Sigmoid colon (tissue), 7 donors: ENCODE results near the gene TBC1D23. TPM values are rescaled to one million over a fixed set of nuclear protein-coding genes. Genes with fewer than 3 reads are reported as not detected.

Experiments
- DNase-seq: peaks from one replicate; pipeline ENCODE4 v3.0.0-alpha.2; 2019
- H3K27ac ChIP-seq, 4 donors: fragments of 200-600 bp; sonication (generic); one replicate each; pipeline ENCODE4 v1.5.1; 2016 to 2019; ENCODE audit warnings: mild to moderate bottlenecking in 1 of 4
- H3K27me3 ChIP-seq, 3 donors: fragments of 200-600 bp; sonication (generic); one replicate each; pipeline ENCODE4 v1.5.1; 2019; ENCODE audit warnings: mild to moderate bottlenecking in 1 of 3
- H3K36me3 ChIP-seq, 4 donors: fragments of 200-600 bp; sonication (generic); one replicate each; pipeline ENCODE4 v1.5.1; 2016 to 2019
- H3K4me1 ChIP-seq, 4 donors: fragments of 200-600 bp; sonication (generic); one replicate each; pipeline ENCODE4 v1.5.1; 2017 to 2019
- H3K4me3 ChIP-seq, 4 donors: fragments of 200-600 bp; sonication (generic); one replicate each; pipeline ENCODE4 v1.5.1; 2017 to 2019; ENCODE audit warnings: mild to moderate bottlenecking in 2 of 4, moderate library complexity in 1 of 4
- H3K9me3 ChIP-seq, 4 donors: fragments of 200-600 bp in 3 of 4; sonication (generic) in 3 of 4; one replicate each; pipeline versions ENCODE4 v1.5.1 to v1.6.1; 2013 to 2019
- EP300 ChIP-seq, 4 donors: sonication (generic); formaldehyde crosslinking; IDR thresholded peaks; one replicate each; pipeline ENCODE4 v1.6.1; 2017; ENCODE audit warnings: antibody characterized with exemption in 4 of 4
- POLR2A ChIP-seq, 2 donors: fragments of 450-650 bp; IDR thresholded peaks; one replicate each; pipeline ENCODE4 v1.6.1; 2016; ENCODE audit warnings: antibody characterized with exemption in 2 of 2, mild to moderate bottlenecking in 2 of 2, moderate library complexity in 2 of 2
- POLR2AphosphoS5 ChIP-seq, 4 donors: sonication (generic); formaldehyde crosslinking; IDR thresholded peaks; one replicate each; pipeline ENCODE4 v1.6.1; 2017; ENCODE audit warnings: antibody characterized with exemption in 4 of 4
- WGBS, 2 donors: extraction: QIAGEN DNeasy Blood & Tissue Kit; methylation state at CpG; one replicate each; pipeline ENCODE4 v1.1.7; 2013; 5-methylcytosine and 5-hydroxymethylcytosine counted together
- intact Hi-C: fragments of 100-400 bp; cut with DNase I; formaldehyde crosslinking; loops from one replicate; pipeline ENCODE4 v1.15.1; 2023
- polyA plus RNA-seq, 3 donors: library from polyadenylated mRNA; stranded (reverse); fragments of 200-250 nt; gene quantifications; one replicate each; pipeline ENCODE4 v1.2.3, GENCODE V29; 2013
- total RNA-seq, 4 donors: library from RNA; depleted of rRNA; stranded (reverse); fragments of >200 nt; gene quantifications; one replicate each; pipeline ENCODE4 v1.1.0, GENCODE V29; 2016
- TF ChIP-seq, protein P1 (sequence below), 4 experiments: fragments of 450-650 bp in 3 of 4; fragments of 200-600 bp in 1 of 4; IDR thresholded peaks; one replicate each; pipeline ENCODE4 v1.5.1; 2016 to 2019; ENCODE audit warnings: antibody characterized with exemption in 4 of 4, mild to moderate bottlenecking in 3 of 4, moderate library complexity in 2 of 4
- donor health status: healthy with polysubstance abuse.
- donor health status: Bipolar disorder and iron deficiency.
- donor health status: healthy.

Gene TBC1D23
- total RNA-seq: 10 to 100 TPM; 31.3 to 34.9 (median 32.7) TPM
- polyA plus RNA-seq: 10 to 100 TPM; 16.0 to 28.9 (median 18.0) TPM

DNA sequence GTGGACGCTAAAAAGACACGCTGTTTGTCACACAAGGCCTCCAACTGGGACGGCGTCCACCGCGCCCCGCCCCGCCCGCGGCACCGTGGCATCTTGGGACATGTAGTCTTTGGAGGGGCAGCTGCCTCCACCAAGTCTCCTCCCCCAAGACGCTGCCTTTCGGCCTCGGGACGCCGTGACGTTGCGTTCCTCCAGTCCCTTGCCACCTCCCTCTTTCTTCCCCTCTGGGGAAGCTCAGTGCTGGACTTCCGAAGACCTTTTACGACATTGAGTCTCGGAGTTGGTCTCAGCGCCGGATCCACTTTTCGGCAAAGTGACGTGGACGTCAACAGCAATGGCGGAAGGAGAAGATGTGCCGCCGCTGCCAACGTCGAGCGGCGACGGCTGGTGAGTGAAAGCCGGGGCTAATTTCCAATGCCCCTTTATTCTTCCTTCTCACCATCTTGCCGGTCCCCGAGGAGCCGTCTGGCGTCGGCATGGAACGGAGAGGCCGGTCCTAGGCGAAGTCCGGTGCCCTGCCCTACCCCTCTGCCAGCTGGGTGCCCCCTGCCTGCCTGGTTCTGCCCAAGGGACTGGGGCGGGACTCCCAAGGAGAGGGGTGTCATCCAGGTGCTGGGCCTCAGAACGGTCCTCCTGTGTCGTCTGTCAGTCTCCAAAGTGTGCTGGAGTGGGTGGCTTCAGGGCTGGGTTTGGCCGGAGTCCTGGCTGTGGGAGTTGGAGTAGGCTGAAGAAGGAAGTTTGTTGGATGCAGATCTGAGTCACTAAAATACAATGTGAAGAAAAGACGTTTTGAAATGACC, at the start of gene TBC1D23:
TSS of gene TBC1D23 (plus strand) at position 308 of the 800 bp plus-strand sequence. CDS start at position 335, 27 bp downstream.
- intact Hi-C loops: loop anchor here (5.0 to 10.0 kb wide), 4 partner anchors 444 to 1736 kb away; partner anchors contain the start of genes CLDND1, CMSS1 and COL8A1
- TF ChIP-seq POLR2A (IDR thresholded peaks at IDR 0.05) (peak; percentile 80 to 84), EP300 (IDR thresholded peaks at IDR 0.05) (peak in 1 of 4 donors; percentile 82), POLR2AphosphoS5 (IDR thresholded peaks at IDR 0.05) (peak; percentile 86 to 97 (median 96))
- TF ChIP-seq, protein P1, sequence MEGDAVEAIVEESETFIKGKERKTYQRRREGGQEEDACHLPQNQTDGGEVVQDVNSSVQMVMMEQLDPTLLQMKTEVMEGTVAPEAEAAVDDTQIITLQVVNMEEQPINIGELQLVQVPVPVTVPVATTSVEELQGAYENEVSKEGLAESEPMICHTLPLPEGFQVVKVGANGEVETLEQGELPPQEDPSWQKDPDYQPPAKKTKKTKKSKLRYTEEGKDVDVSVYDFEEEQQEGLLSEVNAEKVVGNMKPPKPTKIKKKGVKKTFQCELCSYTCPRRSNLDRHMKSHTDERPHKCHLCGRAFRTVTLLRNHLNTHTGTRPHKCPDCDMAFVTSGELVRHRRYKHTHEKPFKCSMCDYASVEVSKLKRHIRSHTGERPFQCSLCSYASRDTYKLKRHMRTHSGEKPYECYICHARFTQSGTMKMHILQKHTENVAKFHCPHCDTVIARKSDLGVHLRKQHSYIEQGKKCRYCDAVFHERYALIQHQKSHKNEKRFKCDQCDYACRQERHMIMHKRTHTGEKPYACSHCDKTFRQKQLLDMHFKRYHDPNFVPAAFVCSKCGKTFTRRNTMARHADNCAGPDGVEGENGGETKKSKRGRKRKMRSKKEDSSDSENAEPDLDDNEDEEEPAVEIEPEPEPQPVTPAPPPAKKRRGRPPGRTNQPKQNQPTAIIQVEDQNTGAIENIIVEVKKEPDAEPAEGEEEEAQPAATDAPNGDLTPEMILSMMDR (IDR thresholded peaks at IDR 0.05): no peak
- H3K27ac ChIP-seq: peak within 1 kb of the TSS; percentile 96 to 99 (median 96)

DNA sequence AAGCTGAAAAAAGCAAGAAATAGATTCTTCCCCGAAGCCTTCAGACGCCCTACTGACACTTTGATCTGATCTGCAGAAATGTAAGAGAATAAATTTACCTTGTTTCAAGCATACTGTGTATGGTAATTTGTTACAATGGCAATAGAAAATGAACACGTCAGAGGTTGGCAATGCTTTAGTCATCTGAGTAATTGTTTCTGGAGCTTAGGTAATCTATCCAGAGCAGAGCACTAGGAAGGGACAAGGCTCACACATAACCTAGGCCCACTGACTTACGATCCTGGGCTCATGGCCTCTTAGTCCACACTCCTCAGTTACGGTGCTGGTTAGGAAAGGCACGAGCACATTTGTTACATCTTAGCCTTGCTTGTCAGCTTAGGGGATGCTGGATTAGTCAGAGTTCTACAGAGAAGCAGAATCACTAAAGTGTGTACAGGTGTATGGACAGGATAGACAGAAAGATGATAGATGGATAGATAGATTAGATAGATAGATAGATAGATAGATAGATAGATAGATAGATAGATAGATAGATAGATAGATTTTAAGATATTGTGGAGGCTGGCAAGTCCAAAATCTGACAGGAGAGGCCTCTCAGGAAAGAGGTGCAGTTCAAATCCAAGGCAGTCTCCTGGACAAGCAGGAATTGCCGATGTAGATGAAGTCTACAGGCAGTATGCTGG, 46.8 kb upstream of the TBC1D23 start:
- H3K27ac ChIP-seq: peak overlapping the region in 2 of 4 donors; percentile 10 to 53
- intact Hi-C loops: no loop called here
- H3K4me3 ChIP-seq: no peak overlapping the region
- H3K36me3 ChIP-seq: no peaks in the 10 kb centered on the region
- WGBS, 2 donors: 90 to 91% methylated on average over 7 of the region's 7 CpGs
- DNase-seq: no peak
- TF ChIP-seq, protein P1 (IDR thresholded peaks at IDR 0.05): no peak
- TF ChIP-seq EP300 (IDR thresholded peaks at IDR 0.05): no peak
- TF ChIP-seq POLR2AphosphoS5 (IDR thresholded peaks at IDR 0.05): no peak
- H3K4me1 ChIP-seq: peaks cover 0 to 25% (median 20%) of the 10 kb centered on the region in 4 donors
- no peaks in the 10 kb centered on the region for H3K9me3 ChIP-seq
- H3K27me3 ChIP-seq: no peaks in the 10 kb centered on the region

More for the DNA sequence above, at the start of gene TBC1D23:
- no peaks in the 10 kb centered on the region for H3K36me3 ChIP-seq
- no peaks in the 10 kb centered on the region for H3K9me3 ChIP-seq
- H3K4me3 ChIP-seq: peak within 1 kb of the TSS; percentile 81 to 100 (median 99)
- peak; percentile 100 for DNase-seq
- H3K27me3 ChIP-seq: no peaks in the 10 kb centered on the region
- H3K4me1 ChIP-seq: peaks cover 0 to 45% (median 42%) of the 10 kb centered on the region in 4 donors
- WGBS, 2 donors: 0% methylated on average over 49 of the region's 49 CpGs

DNA sequence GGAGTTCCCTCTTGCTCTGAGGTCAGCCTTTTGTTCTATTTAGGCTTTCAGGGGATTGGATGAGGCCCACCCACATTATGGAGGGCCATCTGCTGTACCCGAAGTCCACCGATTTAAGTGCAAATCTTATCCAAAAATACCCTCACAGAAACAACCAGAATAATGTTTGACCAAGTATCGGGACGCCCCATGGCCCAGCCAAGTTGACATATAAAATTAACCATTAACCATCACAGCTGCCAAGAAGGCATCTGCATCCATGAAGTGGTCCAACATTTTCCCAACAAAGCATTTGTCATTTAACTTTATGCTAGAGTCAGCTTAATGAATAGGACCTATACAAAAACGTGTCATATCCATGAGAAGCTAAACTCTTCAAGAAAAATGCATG, 46.2 kb upstream of the TBC1D23 start:
- Histone ChIP-seq H3K27ac (peak overlapping the region in 2 of 4 donors; percentile 10 to 53), H3K27me3 (no peaks in the 10 kb centered on the region), H3K36me3 (no peaks in the 10 kb centered on the region), H3K4me1 (peaks cover 0 to 24% (median 19%) of the 10 kb centered on the region in 4 donors), H3K9me3 (no peaks in the 10 kb centered on the region), H3K4me3 (no peak overlapping the region)
- no peak for DNase-seq
- intact Hi-C loops: no loop called here
- TF ChIP-seq POLR2AphosphoS5 (IDR thresholded peaks at IDR 0.05): no peak
- TF ChIP-seq POLR2A (IDR thresholded peaks at IDR 0.05): no peak
- TF ChIP-seq, protein P1 (IDR thresholded peaks at IDR 0.05): no peak
- TF ChIP-seq EP300 (IDR thresholded peaks at IDR 0.05): no peak
- WGBS, 2 donors: 38 to 65% methylated on average over 5 of the region's 5 CpGs

DNA sequence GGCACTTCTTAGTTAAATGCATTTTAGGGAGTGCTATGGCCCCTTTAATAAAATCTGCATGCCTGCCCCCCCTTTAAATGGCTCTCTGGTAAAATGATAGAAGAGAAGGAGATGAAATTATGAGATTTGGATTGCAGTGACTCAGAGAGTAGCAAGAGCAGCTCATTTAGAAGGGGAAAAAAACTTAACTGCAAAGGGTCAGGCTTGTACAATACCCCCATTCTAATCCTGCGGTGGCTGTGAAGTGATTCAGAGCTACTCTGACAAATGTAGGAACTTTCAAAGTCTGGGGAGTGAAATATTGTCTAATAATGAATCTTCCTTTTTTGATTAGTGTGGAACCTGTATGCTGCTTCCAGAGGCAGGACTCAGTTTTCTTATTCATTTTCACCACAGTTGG, 44.1 kb upstream of the TBC1D23 start:
- intact Hi-C loops: no loop called here
- TF ChIP-seq, protein P1 (IDR thresholded peaks at IDR 0.05): no peak
- no peak for TF ChIP-seq EP300 (IDR thresholded peaks at IDR 0.05)
- TF ChIP-seq POLR2AphosphoS5 (IDR thresholded peaks at IDR 0.05): no peak
- no peak for TF ChIP-seq POLR2A (IDR thresholded peaks at IDR 0.05)
- Histone ChIP-seq H3K4me3 (no peak overlapping the region), H3K4me1 (peaks cover 0 to 4% (median under 1%) of the 10 kb centered on the region in 4 donors), H3K9me3 (no peaks in the 10 kb centered on the region), H3K36me3 (no peaks in the 10 kb centered on the region), H3K27ac (peak overlapping the region in 1 of 4 donors; percentile 42), H3K27me3 (no peaks in the 10 kb centered on the region)
- DNase-seq: no peak
- 85 to 87% methylated on average over 1 of the region's 1 CpG for WGBS, 2 donors
